ENCODE measurements around the gene LRRC3. TPM values are rescaled to one million over a fixed set of nuclear protein-coding genes. Genes with fewer than 3 reads are reported as not detected.
A peak's percentile ranks its signal among the peaks of the same experiment; 100 is the strongest.
"Not testable (repeated sequence)": the region's sequence is repeated elsewhere in the genome, so short reads cannot be mapped to it uniquely, and the experiment has no call there.

LRRC3 gene, protein sequence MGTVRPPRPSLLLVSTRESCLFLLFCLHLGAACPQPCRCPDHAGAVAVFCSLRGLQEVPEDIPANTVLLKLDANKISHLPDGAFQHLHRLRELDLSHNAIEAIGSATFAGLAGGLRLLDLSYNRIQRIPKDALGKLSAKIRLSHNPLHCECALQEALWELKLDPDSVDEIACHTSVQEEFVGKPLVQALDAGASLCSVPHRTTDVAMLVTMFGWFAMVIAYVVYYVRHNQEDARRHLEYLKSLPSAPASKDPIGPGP
- polyA plus RNA-seq (ENCODE audit: insufficient read depth in 1 of 5, insufficient read length in 5 of 5, low replicate concordance in 1 of 5): 1 to 10 TPM; 4.2 to 6.6 (median 5.9) TPM
- long read RNA-seq, donor 1, full-length matches to known transcripts: 6 of 6 reads
- long read RNA-seq, donor 1, partial matches to known transcripts: 0 of 6 reads
- long read RNA-seq, donor 1, other reads (novel, unspliced or antisense): 0 of 6 reads
- long read RNA-seq, donor 2, full-length matches to known transcripts: 1 of 1 reads
- long read RNA-seq, donor 2, partial matches to known transcripts: 0 of 1 reads
- long read RNA-seq, donor 2, other reads (novel, unspliced or antisense): 0 of 1 reads
- long read RNA-seq, donor 3: 0 reads
- long read RNA-seq, donor 4, full-length matches to known transcripts: 1 of 1 reads
- long read RNA-seq, donor 4, partial matches to known transcripts: 0 of 1 reads
- long read RNA-seq, donor 4, other reads (novel, unspliced or antisense): 0 of 1 reads
- long read RNA-seq, donor 5, full-length matches to known transcripts: 4 of 4 reads
- long read RNA-seq, donor 5, partial matches to known transcripts: 0 of 4 reads
- long read RNA-seq, donor 5, other reads (novel, unspliced or antisense): 0 of 4 reads
- long read RNA-seq, donor 6, full-length matches to known transcripts: 3 of 3 reads
- long read RNA-seq, donor 6, partial matches to known transcripts: 0 of 3 reads
- long read RNA-seq, donor 6, other reads (novel, unspliced or antisense): 0 of 3 reads
- long read RNA-seq, donor 7, full-length matches to known transcripts: 1 of 1 reads
- long read RNA-seq, donor 7, partial matches to known transcripts: 0 of 1 reads
- long read RNA-seq, donor 7, other reads (novel, unspliced or antisense): 0 of 1 reads
- long read RNA-seq, donor 8: 0 reads

DNA sequence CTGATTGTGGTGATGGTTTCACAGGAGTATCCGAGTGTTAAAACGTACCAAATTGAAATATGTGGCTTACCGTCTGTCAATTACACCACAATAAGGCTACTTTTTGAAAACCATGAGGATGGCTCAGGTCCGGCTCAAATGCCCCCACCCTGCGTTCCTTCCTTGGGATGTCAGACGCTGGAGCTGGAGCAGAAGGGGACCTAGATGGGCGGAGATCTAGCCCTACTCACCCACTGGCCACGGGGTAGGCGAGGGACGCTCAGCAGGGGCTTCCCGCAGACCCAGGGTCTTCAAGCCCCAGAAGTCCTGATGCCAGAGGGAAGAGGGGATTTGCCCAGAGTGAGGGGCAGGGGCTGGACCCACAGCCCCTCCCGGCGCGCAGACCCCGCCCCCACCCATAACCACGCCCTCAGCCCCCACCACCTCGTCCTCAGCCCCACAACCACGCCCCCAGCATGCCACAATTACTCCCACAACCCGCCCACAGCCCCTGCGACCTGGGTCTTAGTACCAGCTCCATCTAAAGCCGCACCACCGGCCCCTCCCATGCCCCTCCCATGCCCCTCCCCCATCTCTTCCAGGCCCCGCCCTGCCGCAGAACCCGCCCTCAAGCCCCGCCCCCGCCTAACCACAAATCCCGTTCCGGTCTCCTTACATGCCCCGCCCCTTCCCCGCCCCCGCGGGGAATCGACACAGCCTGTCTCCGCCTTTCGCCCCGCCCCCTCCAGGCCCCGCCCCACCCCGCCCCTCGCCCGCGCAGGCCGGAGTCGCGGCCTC lies at the start of gene LRRC3:
TSS of gene LRRC3 (plus strand) at position 764 of the 777 bp plus-strand sequence. CDS start 1,135 bp downstream, outside the sequence.
- peak; percentile 65 to 72 for DNase-seq

DNA sequence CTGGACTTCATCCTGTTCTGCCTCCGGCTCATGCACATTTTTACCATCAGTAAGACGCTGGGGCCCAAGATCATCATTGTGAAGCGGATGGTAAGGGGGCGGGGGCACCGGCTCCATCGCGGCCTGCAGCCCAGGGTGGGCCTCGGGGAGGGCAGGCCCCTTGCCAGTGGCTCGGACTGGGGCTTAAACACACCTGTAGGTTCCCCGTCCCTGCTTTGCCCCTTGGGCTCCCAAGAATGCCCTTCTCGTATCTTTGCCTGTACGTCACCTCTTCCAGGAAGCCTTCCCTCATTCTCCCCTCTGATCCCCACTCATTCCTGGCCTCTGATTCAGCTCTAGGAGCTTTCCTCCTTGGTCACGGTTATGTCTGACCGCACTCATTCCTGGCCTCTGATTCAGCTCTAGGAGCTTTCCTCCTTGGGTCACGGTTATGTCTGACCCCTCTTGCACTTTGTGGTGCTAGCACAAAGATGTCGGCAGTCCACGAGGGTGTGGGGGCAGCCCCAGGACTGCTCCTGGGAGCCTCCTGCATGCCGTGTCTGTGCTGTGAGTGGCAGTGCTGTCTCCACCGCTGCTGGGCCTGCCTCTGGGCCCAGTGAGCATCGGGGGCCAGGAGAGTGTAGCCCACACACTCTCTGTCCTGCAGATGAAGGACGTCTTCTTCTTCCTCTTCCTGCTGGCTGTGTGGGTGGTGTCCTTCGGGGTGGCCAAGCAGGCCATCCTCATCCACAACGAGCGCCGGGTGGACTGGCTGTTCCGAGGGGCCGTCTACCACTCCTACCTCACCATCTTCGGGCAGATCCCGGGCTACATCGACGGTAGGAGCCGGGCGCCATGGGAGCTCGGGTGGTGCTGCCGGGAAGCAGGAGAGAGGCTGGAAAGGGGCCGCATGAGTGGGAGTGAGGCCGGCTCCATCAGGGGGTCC lies 49.1 kb upstream of the LRRC3 start:
- DNase-seq: no peak

DNA sequence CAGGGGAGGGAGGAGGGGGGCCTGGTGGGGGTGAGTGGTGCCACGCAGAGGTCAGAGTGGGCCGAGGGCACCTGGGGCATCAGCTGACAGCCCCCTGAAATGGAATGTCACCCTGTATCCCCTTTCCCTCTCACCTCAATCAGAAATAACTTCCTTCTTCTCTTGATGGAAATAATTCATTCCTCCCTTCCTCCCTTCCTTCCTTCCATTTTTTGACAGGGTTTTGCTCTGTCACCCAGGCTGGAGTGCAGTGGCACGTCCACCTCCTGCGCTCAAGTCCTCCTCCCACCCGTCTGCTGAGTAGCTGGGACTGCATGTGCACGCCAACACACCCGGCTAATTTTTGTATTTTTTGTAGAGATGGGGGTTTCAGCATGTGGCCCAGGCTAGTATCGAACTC lies 48.4 kb upstream of the LRRC3 start:
- no peak for DNase-seq

DNA sequence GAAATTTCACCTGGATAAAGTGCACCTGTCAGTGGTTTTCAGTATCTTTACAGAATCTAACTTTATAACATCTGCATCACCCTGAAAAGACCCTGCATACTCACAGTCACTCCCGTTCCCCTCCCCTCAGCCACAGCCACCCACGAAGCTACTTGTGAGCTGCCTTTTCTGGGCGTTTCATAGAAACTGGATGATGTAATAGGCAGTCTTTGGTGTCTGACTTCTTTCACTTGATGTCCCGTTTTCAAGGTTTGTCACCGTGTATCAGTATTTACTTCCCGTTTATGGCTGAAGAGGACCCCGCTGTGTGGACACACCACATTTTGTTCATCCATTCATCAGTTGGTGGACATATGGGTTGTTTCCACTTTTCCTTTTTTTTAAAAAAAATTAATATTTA lies 47.8 kb upstream of the LRRC3 start:
- DNase-seq: no peak

DNA sequence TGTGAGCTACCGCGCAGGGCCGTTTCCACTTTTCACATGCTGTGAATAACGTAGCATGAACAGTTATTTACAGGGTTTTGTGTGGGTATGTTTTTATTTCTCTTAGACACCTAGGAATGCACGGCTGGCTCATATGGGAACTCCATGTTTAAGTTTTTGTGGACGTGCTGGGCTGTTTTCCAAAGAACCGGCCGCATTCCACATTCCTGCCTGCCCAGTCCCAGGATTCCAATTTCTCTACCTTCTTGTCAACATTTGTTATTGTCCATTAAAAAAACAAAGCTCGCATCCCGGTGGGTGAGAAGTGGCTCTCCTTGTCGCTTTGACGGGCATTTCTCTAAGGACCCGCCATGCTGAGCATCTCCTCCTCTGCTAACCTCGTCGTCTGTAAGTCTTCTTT lies 47.1 kb upstream of the LRRC3 start:
- no peak for DNase-seq

DNA sequence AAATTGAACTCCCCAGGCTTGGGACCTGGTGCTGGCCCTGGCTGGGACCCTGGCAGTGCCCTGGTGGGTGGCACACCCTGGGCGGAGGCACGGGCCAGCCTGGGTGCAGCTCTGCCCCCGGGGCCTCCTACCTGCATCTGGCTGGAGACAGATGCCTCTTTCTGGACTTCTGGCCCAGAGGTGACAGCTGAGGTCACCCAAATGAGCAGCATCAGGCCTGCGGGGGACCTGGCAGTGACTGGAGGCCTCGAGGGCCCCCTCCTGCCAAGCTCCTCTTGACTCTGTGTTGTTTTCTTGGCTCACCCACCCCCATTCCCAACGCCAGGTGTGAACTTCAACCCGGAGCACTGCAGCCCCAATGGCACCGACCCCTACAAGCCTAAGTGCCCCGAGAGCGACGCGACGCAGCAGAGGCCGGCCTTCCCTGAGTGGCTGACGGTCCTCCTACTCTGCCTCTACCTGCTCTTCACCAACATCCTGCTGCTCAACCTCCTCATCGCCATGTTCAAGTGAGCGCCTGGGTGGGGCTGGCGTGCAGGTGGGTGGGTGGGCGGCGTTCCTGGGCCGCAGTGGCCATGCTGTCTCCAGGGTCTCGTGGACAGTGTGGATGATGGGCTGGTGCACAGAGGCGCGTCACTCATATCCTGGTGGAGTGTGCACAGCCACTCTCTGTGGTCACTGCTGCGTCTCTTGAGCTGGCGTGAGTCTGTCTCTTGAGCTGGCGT lies 41.6 kb upstream of the LRRC3 start:
- DNase-seq: no peak

DNA sequence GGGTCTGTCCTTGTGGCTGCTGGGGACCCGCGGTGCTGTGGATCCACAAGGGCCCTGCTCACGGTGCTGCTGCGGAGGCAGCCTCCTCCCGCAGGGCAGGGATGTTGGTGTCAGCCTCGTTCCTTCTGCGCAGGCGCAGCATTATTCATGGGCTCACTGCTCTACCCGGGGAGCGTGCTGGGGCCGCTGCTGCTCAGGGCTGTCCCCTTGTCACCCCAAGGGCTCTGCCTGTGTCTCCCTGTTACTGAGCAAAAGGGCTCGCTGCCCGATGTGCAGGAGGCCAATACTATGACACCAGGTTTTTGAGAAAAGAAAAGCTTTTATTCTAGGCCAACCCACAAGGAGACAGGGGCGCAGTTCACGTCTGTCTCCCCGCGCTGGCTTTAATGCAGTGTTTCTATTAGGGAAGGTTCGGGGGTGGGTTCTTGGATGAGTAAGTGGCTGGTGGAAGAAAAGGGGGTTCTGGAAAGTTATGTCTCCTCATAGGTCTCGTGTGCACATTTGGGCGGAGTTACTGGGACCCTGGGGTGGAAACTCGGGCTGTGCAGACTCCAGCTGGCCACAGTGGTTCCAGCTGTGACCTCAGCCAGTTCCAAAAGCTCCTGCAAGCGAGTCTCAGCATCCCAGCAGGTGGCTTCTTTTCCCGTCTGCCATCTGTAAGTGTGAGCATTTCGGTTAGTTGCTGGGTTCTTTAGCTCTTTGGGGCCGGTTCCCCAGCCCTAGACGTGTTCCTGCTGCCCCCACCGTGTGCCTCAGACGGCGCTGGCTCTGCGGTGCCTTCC lies 40.8 kb upstream of the LRRC3 start:
- no peak for DNase-seq

DNA sequence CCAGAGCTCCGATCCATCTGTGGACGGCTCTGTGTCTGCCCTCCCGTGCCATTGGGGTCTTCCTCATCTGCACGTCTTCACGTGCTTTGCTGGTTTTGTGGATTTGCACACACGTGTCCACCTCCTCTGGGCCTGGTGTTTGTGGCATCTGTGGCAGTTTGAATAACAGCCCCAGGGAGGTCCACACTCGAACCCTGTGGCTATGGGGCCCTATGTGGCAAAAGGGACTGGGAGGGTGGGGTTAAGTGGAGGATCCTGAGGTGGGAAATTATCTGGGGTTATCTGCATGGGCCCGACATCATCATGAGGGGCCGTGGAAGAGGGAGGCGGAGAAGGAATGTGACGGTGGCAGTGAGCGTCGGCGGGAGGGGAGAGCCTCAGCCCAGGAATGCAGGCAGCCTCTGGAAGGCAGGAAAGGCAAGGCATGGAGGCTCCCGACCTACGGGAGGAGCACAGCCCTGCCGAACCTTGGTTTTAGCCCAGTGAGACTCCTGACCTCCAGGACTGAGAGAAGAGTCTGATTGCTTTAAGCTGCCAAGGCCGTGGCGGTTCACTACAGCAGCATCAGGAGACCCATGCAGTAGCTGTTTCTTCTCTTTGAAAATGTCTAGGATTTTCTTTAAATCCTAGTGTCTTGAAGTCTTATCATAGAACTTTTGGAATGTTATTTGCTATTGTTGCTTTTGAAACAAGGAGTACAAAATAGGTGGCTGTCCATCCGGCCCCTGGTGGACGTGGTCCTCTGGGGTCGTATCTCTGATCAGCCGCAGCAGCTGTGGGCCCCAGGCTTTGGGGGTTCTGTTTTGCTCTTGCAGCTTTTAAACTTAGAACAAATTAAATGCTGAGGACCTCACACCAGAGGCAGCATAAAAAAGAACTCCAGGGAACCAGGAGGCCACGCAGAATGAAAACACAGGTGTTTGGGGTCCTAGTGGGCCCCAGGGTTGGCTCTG lies 40.0 kb upstream of the LRRC3 start:
- no peak for DNase-seq

DNA sequence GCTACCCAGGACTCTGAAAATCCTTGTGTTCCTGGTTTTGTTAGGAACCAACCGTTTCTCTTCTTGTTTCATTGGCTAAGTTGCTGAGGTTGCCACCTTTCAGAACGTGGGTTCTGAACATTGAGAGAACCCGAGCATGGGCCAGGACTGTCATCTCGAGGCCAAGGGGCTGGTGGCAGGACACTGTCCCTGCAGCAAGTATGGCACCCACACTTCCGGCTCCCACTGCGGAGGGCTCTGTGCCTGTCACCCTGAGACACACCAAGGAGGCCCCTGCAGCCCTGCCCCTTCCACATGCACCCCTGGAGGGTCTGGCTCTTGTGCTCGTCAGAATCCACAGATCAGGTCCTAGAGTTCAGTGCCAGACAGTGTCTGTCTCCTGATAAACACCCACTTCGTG lies 39.1 kb upstream of the LRRC3 start:
- no peak for DNase-seq

DNA sequence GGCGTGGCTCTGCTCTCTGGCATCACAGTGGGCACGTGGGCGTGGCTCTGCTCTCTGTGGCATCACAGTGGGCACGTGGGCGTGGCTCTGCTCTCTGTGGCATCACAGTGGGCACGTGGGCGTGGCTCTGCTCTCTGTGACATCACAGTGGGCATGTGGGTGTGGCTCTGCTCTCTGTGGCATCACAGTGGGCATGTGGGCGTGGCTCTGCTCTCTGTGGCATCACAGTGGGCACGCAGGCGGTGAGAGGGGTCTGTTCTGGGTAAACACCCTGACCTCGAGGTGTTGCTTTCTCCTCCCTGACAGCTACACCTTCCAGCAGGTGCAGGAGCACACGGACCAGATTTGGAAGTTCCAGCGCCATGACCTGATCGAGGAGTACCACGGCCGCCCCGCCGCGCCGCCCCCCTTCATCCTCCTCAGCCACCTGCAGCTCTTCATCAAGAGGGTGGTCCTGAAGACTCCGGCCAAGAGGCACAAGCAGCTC lies 37.6 kb upstream of the LRRC3 start:
- not testable (repeated sequence) for DNase-seq

DNA sequence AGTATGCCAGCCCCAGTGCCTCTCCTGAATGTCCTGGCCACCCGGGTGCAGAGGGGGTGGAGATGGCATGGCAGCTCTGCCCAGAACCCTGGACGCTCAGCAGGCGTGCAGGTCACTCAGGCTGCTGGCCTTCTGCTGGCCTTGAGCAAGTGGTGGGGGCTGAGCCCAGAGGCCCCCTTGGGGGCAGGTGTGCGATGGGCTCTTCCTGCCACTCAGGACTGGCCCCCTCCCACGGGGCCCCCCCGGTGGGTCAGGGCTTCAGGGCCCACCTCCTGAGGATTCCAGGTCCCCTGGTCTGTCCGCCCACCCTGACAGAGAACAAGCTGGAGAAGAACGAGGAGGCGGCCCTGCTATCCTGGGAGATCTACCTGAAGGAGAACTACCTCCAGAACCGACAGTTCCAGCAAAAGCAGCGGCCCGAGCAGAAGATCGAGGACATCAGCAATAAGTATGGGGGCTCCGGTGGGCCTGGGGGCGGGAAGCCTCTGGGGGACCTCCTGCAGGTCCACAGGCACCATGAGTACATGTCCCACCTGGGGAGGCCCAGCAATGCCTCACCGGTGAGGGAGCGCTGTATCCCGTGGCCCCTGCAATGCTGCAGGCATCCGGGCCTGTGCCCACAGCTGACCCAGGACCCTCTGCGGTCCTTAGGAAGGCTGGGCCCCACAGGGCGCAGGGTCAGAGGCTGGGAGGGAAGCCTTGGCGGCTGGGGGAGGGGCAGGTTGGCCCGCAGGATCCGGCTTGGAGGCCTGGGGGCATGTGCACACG lies 37.0 kb upstream of the LRRC3 start:
- no peak for DNase-seq

DNA sequence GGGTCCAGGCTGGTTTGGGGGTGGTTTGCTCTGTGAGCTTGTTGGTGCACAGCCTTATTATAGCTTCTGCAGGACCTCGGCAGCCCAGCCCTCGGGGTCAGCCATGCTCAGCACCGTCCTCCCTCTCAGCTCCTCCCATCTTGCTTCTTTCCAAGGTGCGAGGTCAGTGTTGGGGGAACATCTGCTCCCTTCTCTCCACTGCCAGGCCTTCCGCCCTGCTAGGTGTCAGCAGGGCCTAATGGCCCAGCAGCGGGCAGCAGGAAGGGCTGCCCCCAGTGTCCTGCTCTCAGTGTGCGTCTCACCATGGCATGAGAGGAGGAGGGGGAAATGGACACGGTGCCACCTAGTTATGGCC lies 36.5 kb upstream of the LRRC3 start:
- DNase-seq: no peak

DNA sequence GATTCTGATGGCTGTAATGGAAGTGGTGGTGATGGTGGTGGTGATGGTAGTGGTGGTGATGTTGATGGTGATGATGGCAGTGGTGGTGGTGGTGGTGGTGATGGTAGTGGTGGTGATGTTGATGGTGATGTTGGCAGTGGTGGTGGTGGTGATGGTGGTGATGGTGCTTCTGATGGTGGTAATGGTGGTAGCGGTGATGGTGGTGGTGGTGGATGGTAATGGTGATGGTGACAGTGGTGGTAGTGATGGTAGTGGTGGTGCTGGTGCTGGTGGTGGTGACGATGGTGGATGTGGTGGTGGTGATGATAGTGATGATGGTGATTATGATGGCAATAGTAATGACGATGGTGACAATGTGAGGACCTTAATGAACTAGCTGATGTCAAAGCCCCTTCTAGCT lies 35.6 kb upstream of the LRRC3 start:
- DNase-seq: no peak

DNA sequence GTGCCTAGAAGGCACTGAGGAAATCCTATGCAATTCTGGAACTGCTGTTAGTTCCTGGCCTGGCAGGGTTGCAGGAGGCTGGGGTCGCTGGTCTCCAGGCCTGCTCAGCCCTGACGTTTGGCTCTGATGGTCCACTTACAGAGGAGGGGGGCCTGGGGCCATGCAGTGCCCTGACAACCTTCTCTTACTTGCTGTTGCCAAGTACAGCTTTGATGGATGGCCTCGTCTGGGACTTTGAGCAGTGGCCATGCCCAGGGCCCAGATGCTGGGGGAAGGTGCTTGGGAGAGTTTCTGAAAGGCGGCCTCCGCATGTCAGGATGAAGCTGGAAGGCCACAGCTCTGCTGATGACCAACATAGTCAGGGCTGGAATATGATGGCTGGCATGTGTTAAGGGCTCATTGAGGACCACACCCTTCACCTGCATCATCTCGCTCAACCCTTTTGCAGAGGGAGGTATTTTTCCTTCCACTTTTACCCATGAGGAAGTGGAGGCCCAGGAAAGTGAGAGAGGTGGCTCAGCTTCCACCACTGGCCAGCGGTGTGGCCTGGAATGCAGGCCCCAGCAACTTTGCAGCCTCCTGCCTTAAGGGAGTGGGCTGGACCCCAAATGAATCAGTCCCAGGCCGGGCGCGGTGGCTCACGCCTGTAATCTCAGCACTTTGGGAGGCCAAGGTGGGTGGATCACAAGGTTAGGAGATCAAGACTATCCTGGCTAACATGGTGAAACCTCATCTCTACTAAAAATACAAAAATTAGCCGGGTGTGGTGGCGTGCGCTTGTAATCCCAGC lies 34.7 kb upstream of the LRRC3 start:
- no peak for DNase-seq

DNA sequence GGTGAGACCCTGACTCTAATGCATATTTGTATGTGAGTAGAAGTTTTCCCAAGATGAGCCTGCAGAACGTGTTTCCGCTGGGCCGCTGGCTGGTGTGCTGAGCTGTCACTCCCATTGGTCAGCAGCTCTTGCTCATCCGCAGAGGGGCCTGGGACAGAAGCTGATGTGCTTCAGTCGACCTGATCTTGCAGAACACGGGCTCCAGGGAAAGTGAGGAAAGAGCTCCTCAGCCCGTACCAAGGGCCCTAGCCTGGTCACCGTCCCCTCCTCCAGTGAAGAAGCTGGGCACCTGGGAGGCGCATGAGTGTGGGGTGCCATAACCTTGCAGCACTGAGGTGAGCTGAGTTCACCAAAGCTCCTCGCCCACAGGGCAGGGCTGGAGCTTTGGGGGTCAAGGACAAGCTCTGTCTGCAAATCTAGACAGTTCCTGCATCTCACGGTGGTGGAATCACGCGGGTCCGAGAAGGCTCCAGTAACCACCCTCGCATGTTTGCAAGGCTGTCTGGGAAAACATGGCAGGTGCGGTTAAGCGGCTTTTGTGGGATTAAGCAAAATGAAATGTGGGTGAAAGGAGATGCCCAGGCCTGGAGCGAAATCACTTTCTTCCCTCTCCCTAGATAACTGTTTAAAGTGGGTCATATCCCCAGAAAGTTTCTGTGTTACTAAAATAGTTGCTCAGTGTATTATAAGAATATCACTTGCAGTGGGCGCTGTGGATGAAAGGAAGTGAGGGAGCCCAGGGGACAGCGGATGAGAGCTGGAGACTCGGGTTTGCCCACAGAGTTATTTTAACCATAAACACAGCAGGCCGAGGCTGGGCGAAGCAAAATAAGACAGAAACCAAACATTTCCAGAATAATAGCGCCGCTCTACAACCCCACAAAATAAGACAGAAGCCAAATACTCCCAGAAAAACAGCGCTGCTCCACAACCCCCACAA lies 33.1 kb upstream of the LRRC3 start:
- DNase-seq: no peak
